ENCODE data around the gene FRMD4A.
A peak's percentile ranks its signal among the peaks of the same experiment; 100 is the strongest.

DNA sequence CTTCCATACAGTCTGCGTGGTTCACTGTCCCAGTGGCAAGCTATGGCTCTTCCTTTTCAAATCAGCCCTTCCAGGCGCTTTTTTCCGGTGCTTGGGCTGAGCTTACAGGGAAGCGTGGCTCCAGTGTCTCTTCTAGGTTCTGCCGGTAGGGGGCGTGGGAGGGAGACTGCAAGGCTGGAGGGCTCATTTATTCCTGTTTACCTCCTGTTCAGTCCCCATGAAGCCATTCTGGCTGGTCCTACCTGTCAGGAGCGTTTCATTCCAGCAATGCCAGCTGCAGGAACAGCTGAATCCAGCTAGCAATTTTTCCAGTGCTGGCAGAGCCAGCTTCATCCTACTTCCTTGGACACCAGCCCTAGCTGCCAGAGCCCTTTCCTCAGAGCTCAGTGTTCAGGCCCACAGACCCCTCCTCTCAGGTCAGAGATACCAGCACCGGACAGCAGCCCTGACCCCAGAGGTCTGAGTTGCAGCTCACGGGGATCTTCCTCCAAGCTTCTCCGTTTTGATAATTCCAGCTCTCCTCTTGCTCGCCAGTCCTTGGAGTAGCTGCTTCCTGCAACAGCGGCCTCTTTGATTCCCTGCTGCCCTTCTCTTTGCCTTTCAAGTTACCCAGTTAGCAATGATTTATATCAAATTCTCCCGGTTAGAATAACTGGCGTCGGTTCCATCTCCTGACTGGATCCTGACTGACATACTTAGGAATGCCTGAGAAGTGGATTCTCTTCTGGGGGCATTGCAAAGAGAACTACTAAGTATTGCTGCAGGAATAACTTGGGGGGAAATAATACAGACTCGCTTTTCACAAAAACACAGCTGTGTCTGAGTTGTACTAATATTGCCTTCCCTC is 129.8 kb downstream of the FRMD4A start:
- TF ChIP-seq, protein P1, sequence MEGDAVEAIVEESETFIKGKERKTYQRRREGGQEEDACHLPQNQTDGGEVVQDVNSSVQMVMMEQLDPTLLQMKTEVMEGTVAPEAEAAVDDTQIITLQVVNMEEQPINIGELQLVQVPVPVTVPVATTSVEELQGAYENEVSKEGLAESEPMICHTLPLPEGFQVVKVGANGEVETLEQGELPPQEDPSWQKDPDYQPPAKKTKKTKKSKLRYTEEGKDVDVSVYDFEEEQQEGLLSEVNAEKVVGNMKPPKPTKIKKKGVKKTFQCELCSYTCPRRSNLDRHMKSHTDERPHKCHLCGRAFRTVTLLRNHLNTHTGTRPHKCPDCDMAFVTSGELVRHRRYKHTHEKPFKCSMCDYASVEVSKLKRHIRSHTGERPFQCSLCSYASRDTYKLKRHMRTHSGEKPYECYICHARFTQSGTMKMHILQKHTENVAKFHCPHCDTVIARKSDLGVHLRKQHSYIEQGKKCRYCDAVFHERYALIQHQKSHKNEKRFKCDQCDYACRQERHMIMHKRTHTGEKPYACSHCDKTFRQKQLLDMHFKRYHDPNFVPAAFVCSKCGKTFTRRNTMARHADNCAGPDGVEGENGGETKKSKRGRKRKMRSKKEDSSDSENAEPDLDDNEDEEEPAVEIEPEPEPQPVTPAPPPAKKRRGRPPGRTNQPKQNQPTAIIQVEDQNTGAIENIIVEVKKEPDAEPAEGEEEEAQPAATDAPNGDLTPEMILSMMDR (conservative IDR thresholded peaks at IDR 0.05; ENCODE audit: low read depth, low read length), result 0 out of 2 replicates have a peak, but pooled peaks have one; percentile 16
- TF ChIP-seq POLR2A (IDR thresholded peaks at IDR 0.05; ENCODE audit: low read depth, low read length) (no peak), NFE2L2 (IDR thresholded peaks at IDR 0.05; ENCODE audit: low read depth, low read length) (no peak)

Data from IMR-90 (cell line).